ENCODE data around the gene OBP2B.
A peak's percentile ranks its signal among the peaks of the same experiment; 100 is the strongest.

OBP2B gene

GRCh38 chr9:133247632-133248031 lies 38.6 kb upstream of the OBP2B start:
- H3K9ac ChIP-seq (ENCODE audit: insufficient read length, low read depth) = no peak overlapping the region
- DNase-seq (ENCODE audit: low read depth, low spot score) = no peak

DNA sequence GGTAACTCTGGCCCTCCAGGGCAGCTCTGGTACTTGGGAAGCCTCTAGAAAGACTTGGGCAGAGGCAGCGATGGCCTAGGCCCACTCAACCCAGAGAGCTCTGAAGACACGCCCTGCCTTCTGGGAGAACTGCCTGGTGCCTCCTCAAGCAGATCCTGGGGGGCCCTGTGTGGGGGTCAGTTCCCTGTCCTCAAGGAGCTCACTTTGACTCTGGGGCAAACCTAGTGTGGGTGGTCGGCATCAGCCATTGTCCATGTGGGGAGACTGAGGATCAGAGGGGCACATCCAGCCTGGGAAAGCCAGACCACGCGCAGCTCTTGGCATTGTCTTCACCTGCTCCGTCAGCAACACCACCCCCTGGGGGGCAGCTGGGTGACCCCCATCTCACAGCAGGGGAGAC lies 37.9 kb upstream of the OBP2B start:
- DNase-seq (ENCODE audit: low read depth, low spot score) = no peak
- no peak for TF ChIP-seq YY1 (IDR thresholded peaks at IDR 0.05; ENCODE audit: insufficient read depth, insufficient read length)
- TF ChIP-seq SUZ12 (IDR thresholded peaks at IDR 0.05; ENCODE audit: extremely low read depth, insufficient read depth, insufficient read length) = no peak
- no peak for TF ChIP-seq ZNF274 (IDR thresholded peaks at IDR 0.05; ENCODE audit: low read depth, low read length)
- Histone ChIP-seq H3K9ac (ENCODE audit: insufficient read length, low read depth) (no peak overlapping the region), H3K4me3 (ENCODE audit: insufficient read length, low read depth) (no peak overlapping the region), H3K36me3 (ENCODE audit: insufficient read depth, insufficient read length, low read length) (no peaks in the 10 kb centered on the region), H3K9me3 (ENCODE audit: insufficient read depth, low read length) (no peaks in the 10 kb centered on the region), H3K4me1 (ENCODE audit: insufficient read depth, insufficient read length) (peaks cover under 1% of the 10 kb centered on the region), H3K27me3 (ENCODE audit: insufficient read depth, insufficient read length) (no peaks in the 10 kb centered on the region)

More at GRCh38 chr9:133247632-133248031, 38.6 kb upstream of the OBP2B start:
- Histone ChIP-seq H3K36me3 (ENCODE audit: insufficient read depth, insufficient read length, low read length) (no peaks in the 10 kb centered on the region), H3K4me1 (ENCODE audit: insufficient read depth, insufficient read length) (peaks cover 5% of the 10 kb centered on the region), H3K4me3 (ENCODE audit: insufficient read length, low read depth) (no peak overlapping the region), H3K9me3 (ENCODE audit: insufficient read depth, low read length) (no peaks in the 10 kb centered on the region), H3K27me3 (ENCODE audit: insufficient read depth, insufficient read length) (no peaks in the 10 kb centered on the region)
- TF ChIP-seq ZNF274 (IDR thresholded peaks at IDR 0.05; ENCODE audit: low read depth, low read length) = no peak
- no peak for TF ChIP-seq YY1 (IDR thresholded peaks at IDR 0.05; ENCODE audit: insufficient read depth, insufficient read length)
- no peak for TF ChIP-seq SUZ12 (IDR thresholded peaks at IDR 0.05; ENCODE audit: extremely low read depth, insufficient read depth, insufficient read length)

GRCh38 chr9:133246562-133246961 lies 37.5 kb upstream of the OBP2B start:
- TF ChIP-seq ZNF274 (IDR thresholded peaks at IDR 0.05; ENCODE audit: low read depth, low read length) (no peak), SUZ12 (IDR thresholded peaks at IDR 0.05; ENCODE audit: extremely low read depth, insufficient read depth, insufficient read length) (no peak), YY1 (IDR thresholded peaks at IDR 0.05; ENCODE audit: insufficient read depth, insufficient read length) (no peak)
- Histone ChIP-seq H3K36me3 (ENCODE audit: insufficient read depth, insufficient read length, low read length) (no peaks in the 10 kb centered on the region), H3K9ac (ENCODE audit: insufficient read length, low read depth) (no peak overlapping the region), H3K27me3 (ENCODE audit: insufficient read depth, insufficient read length) (no peaks in the 10 kb centered on the region), H3K4me3 (ENCODE audit: insufficient read length, low read depth) (no peak overlapping the region), H3K4me1 (ENCODE audit: insufficient read depth, insufficient read length) (no peaks in the 10 kb centered on the region), H3K9me3 (ENCODE audit: insufficient read depth, low read length) (no peaks in the 10 kb centered on the region)
- no peak for DNase-seq (ENCODE audit: low read depth, low spot score)

GRCh38 chr9:133242991-133243390 lies 33.9 kb upstream of the OBP2B start:
- no peak for TF ChIP-seq ZNF274 (IDR thresholded peaks at IDR 0.05; ENCODE audit: low read depth, low read length)
- TF ChIP-seq SUZ12 (IDR thresholded peaks at IDR 0.05; ENCODE audit: extremely low read depth, insufficient read depth, insufficient read length) = no peak
- H3K4me3 ChIP-seq (ENCODE audit: insufficient read length, low read depth) = no peak overlapping the region
- no peak for DNase-seq (ENCODE audit: low read depth, low spot score)
- H3K9ac ChIP-seq (ENCODE audit: insufficient read length, low read depth) = no peak overlapping the region
- H3K36me3 ChIP-seq (ENCODE audit: insufficient read depth, insufficient read length, low read length) = no peaks in the 10 kb centered on the region
- peaks cover 5% of the 10 kb centered on the region for H3K4me1 ChIP-seq (ENCODE audit: insufficient read depth, insufficient read length)
- H3K27me3 ChIP-seq (ENCODE audit: insufficient read depth, insufficient read length) = no peaks in the 10 kb centered on the region
- H3K9me3 ChIP-seq (ENCODE audit: insufficient read depth, low read length) = no peaks in the 10 kb centered on the region

DNA sequence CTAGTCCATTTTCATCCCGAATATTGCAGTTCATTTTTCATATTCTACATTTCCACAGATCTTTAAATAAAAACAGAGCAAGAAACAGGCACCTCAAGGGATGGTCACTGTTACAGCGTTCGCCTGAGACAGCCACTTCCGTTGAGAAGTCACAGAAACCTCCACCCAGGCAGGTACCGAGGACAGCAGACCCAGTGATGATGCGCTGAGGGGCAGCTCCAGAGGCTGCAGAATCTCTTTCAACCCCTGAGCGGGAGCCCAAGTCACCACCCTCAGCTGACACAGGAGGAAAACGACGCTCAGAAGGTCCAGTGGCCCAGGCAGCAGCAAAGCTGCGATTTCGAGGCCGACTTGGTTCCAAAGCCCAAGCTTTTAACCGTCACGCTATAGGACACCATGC lies 33.2 kb upstream of the OBP2B start:
- no peak overlapping the region for H3K4me3 ChIP-seq (ENCODE audit: insufficient read length, low read depth)
- H3K9ac ChIP-seq (ENCODE audit: insufficient read length, low read depth) = no peak overlapping the region
- no peaks in the 10 kb centered on the region for H3K27me3 ChIP-seq (ENCODE audit: insufficient read depth, insufficient read length)
- DNase-seq (ENCODE audit: low read depth, low spot score) = no peak
- no peak for TF ChIP-seq ZNF274 (IDR thresholded peaks at IDR 0.05; ENCODE audit: low read depth, low read length)
- TF ChIP-seq SUZ12 (IDR thresholded peaks at IDR 0.05; ENCODE audit: extremely low read depth, insufficient read depth, insufficient read length) = no peak
- TF ChIP-seq YY1 (IDR thresholded peaks at IDR 0.05; ENCODE audit: insufficient read depth, insufficient read length) = no peak
- H3K4me1 ChIP-seq (ENCODE audit: insufficient read depth, insufficient read length) = peaks cover 5% of the 10 kb centered on the region
- H3K36me3 ChIP-seq (ENCODE audit: insufficient read depth, insufficient read length, low read length) = no peaks in the 10 kb centered on the region
- no peaks in the 10 kb centered on the region for H3K9me3 ChIP-seq (ENCODE audit: insufficient read depth, low read length)

DNA sequence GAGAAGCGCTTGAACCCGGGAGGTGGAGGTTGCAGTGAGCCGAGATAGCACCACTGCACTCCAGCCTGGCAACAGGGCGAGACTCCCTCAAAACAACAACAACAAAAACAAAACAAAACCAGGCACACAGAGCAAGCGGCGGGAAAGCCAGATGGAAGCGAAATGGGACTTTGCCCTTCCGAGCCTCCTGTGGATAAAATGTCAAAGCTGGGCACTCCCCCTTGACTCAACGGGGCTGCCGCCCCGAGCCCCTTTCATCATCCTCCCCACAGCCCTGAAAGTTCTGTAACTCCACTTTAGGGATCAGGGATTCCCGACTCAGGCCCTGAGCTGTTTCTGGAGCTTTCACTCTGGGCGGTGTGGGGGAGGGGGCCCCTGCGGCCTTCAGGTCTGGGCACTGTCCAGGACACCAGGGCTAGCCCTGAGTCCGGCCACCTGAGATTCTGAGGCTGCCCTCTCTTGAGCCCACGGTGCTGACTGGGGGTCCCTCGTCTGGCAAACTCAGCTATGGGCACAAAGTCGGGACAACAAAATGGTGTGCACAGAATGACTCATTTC lies 30.6 kb upstream of the OBP2B start:
- no peaks in the 10 kb centered on the region for H3K36me3 ChIP-seq (ENCODE audit: insufficient read depth, insufficient read length, low read length)
- no peak for DNase-seq (ENCODE audit: low read depth, low spot score)
- H3K9me3 ChIP-seq (ENCODE audit: insufficient read depth, low read length) = no peaks in the 10 kb centered on the region
- H3K4me3 ChIP-seq (ENCODE audit: insufficient read length, low read depth) = no peak overlapping the region
- no peak overlapping the region for H3K9ac ChIP-seq (ENCODE audit: insufficient read length, low read depth)
- TF ChIP-seq ZNF274 (IDR thresholded peaks at IDR 0.05; ENCODE audit: low read depth, low read length) (no peak), YY1 (IDR thresholded peaks at IDR 0.05; ENCODE audit: insufficient read depth, insufficient read length) (no peak), SUZ12 (IDR thresholded peaks at IDR 0.05; ENCODE audit: extremely low read depth, insufficient read depth, insufficient read length) (no peak)
- no peaks in the 10 kb centered on the region for H3K27me3 ChIP-seq (ENCODE audit: insufficient read depth, insufficient read length)
- H3K4me1 ChIP-seq (ENCODE audit: insufficient read depth, insufficient read length) = peaks cover 5% of the 10 kb centered on the region

DNA sequence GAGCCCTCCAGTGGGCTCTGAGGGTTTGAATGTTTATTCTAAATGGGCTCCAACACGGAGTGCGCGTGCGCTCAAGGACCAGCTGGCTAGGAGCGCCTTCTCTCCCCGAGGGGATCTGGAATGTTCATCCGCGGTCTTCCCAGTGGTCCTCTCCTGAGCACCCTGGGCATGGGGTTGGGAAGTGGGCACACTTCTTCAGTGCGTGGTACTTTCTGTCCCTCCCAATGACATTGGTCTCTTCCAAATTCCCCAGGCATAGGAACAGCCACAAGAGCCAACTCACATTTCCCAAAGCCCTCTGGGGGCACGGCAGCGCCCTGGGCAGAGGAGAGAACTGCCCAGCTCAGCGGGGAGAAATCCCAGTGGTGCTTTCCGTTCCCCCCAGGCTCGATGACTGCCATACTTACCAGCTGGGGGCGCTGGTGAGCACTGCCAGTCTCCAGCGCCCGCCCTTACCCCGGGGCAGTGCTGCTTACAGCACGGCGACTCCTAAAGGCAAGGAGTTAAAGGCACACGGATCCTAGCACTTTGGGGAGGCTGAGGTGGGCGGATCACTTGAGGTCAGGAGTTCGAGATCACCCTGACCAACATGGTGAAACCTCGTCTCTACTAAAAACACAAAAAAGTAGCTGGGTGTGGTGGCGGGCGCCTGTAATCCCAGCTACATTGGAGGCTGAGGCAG lies 29.9 kb upstream of the OBP2B start:
- TF ChIP-seq SUZ12 (IDR thresholded peaks at IDR 0.05; ENCODE audit: extremely low read depth, insufficient read depth, insufficient read length) (no peak), ZNF274 (IDR thresholded peaks at IDR 0.05; ENCODE audit: low read depth, low read length) (no peak), YY1 (IDR thresholded peaks at IDR 0.05; ENCODE audit: insufficient read depth, insufficient read length) (no peak)
- H3K9ac ChIP-seq (ENCODE audit: insufficient read length, low read depth) = peak overlapping the region; percentile 67
- H3K4me1 ChIP-seq (ENCODE audit: insufficient read depth, insufficient read length) = peaks cover 5% of the 10 kb centered on the region
- H3K27me3 ChIP-seq (ENCODE audit: insufficient read depth, insufficient read length) = no peaks in the 10 kb centered on the region
- peak; percentile 91 for DNase-seq (ENCODE audit: low read depth, low spot score)
- H3K4me3 ChIP-seq (ENCODE audit: insufficient read length, low read depth) = peak overlapping the region; percentile 55
- no peaks in the 10 kb centered on the region for H3K36me3 ChIP-seq (ENCODE audit: insufficient read depth, insufficient read length, low read length)
- no peaks in the 10 kb centered on the region for H3K9me3 ChIP-seq (ENCODE audit: insufficient read depth, low read length)
